ENCODE data around the gene SNX22. TPM values are rescaled to one million over a fixed set of nuclear protein-coding genes. Genes with fewer than 3 reads are reported as not detected.

SNX22 gene
- total and polyA plus RNA-seq, 9 of the 15 experiments (the other 6 are each of a cell fraction or from before 2014, with no cell fraction given): 0.91 to 3.0 (median 2.0) TPM

- TF ChIP-seq, protein P1, sequence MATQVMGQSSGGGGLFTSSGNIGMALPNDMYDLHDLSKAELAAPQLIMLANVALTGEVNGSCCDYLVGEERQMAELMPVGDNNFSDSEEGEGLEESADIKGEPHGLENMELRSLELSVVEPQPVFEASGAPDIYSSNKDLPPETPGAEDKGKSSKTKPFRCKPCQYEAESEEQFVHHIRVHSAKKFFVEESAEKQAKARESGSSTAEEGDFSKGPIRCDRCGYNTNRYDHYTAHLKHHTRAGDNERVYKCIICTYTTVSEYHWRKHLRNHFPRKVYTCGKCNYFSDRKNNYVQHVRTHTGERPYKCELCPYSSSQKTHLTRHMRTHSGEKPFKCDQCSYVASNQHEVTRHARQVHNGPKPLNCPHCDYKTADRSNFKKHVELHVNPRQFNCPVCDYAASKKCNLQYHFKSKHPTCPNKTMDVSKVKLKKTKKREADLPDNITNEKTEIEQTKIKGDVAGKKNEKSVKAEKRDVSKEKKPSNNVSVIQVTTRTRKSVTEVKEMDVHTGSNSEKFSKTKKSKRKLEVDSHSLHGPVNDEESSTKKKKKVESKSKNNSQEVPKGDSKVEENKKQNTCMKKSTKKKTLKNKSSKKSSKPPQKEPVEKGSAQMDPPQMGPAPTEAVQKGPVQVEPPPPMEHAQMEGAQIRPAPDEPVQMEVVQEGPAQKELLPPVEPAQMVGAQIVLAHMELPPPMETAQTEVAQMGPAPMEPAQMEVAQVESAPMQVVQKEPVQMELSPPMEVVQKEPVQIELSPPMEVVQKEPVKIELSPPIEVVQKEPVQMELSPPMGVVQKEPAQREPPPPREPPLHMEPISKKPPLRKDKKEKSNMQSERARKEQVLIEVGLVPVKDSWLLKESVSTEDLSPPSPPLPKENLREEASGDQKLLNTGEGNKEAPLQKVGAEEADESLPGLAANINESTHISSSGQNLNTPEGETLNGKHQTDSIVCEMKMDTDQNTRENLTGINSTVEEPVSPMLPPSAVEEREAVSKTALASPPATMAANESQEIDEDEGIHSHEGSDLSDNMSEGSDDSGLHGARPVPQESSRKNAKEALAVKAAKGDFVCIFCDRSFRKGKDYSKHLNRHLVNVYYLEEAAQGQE (IDR thresholded peaks at IDR 0.05; ENCODE audit: borderline replicate concordance): peak; percentile 64
- TF ChIP-seq, protein P1 (CRISPR knock-in tag; IDR thresholded peaks at IDR 0.05; ENCODE audit: low read depth): no peak
- TF ChIP-seq BRD4 (IDR thresholded peaks at IDR 0.05) (no peak), E2F1 (CRISPR knock-in tag; IDR thresholded peaks at IDR 0.05) (peak; percentile 60; the same call in 1 of the 2 replicates), CSDE1 (IDR thresholded peaks at IDR 0.05) (no peak), NRF1 (conservative IDR thresholded peaks at IDR 0.05 in 1 of 2, IDR thresholded peaks at IDR 0.05 in 1 of 2) (peak; percentile 70 to 74), ZNF324 (CRISPR knock-in tag; IDR thresholded peaks at IDR 0.05) (no peak), RAD21 (CRISPR knock-in tag; conservative IDR thresholded peaks at IDR 0.05 in 1 of 2, IDR thresholded peaks at IDR 0.05 in 1 of 2) (peak; percentile 61 to 80), HLTF (IDR thresholded peaks at IDR 0.05) (peak; percentile 62; the same call in 1 of the 2 replicates), ZEB2 (IDR thresholded peaks at IDR 0.05) (no peak), NCOA2 (IDR thresholded peaks at IDR 0.05; ENCODE audit: partially characterized antibody in 2 of 2) (no peak), NUFIP1 (IDR thresholded peaks at IDR 0.05; ENCODE audit: partially characterized antibody) (no peak)
- TF ChIP-seq, protein P2, sequence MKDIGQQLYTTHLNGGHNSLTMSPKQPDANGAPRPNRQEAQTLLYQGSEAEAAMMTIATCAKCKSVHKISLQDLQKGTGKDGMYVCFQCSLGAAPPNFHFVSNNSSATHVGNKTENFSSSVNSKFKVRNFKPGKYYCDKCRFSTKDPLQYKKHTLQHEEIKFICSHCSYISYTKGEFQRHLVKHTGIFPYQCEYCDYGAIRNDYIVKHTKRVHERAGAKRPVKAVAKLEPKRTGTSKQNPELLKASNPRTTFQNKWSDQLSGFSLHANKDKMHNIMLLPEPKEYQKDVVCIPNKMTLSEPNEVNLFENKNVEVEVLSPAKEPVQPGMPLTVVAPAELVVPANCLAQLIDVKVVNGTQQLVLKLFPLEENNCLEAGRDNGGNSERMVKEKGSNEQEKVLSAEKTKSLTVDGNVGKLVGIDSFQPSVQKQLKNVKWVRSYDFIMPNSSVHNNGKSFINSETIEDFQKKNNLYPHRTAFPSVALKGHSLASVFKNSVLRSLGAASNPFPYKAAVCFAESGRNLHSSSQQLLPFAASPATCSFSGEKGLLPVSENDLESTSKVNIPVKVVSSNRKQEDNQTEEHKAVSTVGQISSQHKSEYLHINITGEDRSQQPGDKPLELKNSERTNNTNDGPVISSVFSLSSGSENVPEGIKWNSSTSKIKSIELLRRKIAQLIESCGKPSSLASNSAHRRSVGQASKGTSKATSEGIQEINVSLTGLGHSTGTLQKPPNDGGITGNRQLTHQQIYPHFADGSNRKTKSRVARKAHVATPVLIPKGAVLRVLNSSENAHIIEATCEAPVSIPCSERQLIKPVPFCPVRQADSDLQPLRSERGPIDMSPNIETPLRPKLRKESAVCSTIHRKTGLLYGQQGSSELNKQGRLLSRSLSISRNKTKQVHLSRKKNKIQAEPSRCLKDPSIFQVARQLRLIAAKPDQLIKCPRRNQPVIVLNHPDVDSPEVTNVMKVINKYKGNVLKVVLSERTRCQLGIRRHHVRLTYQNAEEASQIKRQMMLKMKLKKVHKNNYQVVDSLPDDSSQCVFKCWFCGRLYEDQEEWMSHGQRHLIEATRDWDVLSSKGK (CRISPR knock-in tag; IDR thresholded peaks at IDR 0.05): no peak
Observed at GRCh38 chr15:64162869-64163658, 11.5 kb downstream of the SNX22 start, which contains the start of gene PPIB (continued).

Data from K562 (cell line).